ENCODE results near the gene IGSF11.

Gene IGSF11

DNA sequence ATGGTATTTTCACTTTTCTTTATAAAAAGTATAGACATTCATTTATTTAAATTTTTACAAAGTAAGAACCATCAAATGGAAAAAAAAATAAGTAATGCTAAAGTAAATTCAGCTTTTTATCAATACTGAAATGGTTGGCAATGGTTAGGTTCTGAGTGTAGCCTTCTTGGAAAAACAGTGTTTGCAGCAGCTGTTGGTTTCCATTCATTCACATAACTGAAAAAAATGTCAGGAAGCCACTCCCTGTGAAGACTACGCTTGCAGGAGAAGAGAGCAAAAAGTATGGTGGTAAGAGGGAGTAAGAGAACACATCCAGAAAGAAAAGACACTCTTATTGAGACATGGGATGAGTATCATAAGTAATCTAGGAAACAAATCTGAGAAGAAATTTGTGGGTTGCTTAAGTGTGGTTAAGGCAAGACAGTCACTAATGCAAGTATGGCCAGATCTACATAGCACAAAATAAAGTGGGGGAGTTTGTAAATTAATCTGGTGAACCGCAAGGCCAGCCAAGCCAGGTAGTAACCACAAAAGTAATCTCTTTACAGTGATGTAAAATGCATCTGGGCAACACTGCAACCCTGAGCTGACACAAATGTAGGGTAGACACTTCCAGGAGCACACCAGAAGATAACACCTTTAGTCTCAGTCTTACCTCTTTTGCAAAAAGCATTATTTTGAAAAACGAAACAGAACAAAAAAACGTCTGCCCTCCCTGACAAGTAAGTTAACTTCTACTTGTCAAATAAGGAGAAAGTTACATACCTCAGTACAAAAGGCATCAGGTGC lies 133.7 kb downstream of the IGSF11 start:
- TF ChIP-seq ZBTB7A (IDR thresholded peaks at IDR 0.05; ENCODE audit: low read depth) = no peak
- TF ChIP-seq CREB1 (IDR thresholded peaks at IDR 0.05; ENCODE audit: low read depth) = no peak
- TF ChIP-seq FOXM1 (IDR thresholded peaks at IDR 0.05; ENCODE audit: borderline replicate concordance, low read depth) = no peak
- TF ChIP-seq RAD21 (IDR thresholded peaks at IDR 0.05; ENCODE audit: low read depth) = no peak
- no peak for TF ChIP-seq TCF12 (IDR thresholded peaks at IDR 0.05; ENCODE audit: low read depth)
- TF ChIP-seq, protein P1, sequence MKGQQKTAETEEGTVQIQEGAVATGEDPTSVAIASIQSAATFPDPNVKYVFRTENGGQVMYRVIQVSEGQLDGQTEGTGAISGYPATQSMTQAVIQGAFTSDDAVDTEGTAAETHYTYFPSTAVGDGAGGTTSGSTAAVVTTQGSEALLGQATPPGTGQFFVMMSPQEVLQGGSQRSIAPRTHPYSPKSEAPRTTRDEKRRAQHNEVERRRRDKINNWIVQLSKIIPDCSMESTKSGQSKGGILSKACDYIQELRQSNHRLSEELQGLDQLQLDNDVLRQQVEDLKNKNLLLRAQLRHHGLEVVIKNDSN (IDR thresholded peaks at IDR 0.05) = no peak
- no peak for TF ChIP-seq EP300 (IDR thresholded peaks at IDR 0.05; ENCODE audit: borderline replicate concordance)
- TF ChIP-seq, protein P2, sequence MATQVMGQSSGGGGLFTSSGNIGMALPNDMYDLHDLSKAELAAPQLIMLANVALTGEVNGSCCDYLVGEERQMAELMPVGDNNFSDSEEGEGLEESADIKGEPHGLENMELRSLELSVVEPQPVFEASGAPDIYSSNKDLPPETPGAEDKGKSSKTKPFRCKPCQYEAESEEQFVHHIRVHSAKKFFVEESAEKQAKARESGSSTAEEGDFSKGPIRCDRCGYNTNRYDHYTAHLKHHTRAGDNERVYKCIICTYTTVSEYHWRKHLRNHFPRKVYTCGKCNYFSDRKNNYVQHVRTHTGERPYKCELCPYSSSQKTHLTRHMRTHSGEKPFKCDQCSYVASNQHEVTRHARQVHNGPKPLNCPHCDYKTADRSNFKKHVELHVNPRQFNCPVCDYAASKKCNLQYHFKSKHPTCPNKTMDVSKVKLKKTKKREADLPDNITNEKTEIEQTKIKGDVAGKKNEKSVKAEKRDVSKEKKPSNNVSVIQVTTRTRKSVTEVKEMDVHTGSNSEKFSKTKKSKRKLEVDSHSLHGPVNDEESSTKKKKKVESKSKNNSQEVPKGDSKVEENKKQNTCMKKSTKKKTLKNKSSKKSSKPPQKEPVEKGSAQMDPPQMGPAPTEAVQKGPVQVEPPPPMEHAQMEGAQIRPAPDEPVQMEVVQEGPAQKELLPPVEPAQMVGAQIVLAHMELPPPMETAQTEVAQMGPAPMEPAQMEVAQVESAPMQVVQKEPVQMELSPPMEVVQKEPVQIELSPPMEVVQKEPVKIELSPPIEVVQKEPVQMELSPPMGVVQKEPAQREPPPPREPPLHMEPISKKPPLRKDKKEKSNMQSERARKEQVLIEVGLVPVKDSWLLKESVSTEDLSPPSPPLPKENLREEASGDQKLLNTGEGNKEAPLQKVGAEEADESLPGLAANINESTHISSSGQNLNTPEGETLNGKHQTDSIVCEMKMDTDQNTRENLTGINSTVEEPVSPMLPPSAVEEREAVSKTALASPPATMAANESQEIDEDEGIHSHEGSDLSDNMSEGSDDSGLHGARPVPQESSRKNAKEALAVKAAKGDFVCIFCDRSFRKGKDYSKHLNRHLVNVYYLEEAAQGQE (IDR thresholded peaks at IDR 0.05; ENCODE audit: low read depth) = no peak
- TF ChIP-seq TEAD4 (IDR thresholded peaks at IDR 0.05) = no peak

DNA sequence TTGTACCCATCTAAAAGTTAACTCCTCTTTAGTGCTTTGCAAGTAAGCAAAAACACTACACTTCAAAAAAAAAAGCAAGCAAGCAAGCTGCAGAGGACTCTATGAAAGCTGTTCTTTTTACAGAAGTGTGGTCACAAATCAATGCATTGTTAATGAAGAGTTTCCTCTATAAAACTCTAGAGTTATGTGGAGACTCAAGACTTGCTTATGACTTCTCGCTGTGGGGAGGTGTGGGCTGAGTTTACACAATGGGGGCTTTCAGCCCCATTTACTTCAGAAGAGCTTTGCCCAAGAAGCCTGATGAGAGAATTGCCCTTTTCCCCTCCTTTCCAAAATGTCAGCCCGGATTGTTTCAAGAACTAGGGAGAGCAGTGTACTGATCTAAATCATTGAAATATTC lies 144.4 kb downstream of the IGSF11 start:
- TF ChIP-seq, protein P2 (IDR thresholded peaks at IDR 0.05; ENCODE audit: low read depth) = no peak

DNA sequence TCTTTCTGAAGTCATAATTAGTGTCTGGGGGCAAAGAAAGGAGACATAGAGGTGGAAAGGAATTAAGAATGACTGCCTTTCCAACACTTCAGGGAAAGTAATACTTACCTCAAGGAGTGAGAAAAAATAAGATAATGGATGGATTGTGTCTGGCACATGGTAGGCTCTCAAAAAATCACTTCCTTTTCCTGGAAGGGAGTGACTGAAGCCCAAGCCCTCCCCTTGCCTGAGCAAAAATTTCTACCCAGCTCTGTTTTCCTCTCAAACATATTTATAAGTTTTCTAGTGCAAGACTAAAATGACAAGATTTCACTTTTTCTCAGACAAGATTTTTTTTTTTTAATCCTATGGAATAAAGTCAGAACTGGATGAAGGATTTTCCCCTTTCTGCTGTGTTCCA lies 145.0 kb downstream of the IGSF11 start:
- TF ChIP-seq RAD21 (IDR thresholded peaks at IDR 0.05; ENCODE audit: low read depth) (no peak), TCF12 (IDR thresholded peaks at IDR 0.05; ENCODE audit: low read depth) (no peak), TEAD4 (IDR thresholded peaks at IDR 0.05) (no peak), CEBPB (IDR thresholded peaks at IDR 0.05) (no peak)
- TF ChIP-seq, protein P2 (IDR thresholded peaks at IDR 0.05; ENCODE audit: low read depth) = no peak

DNA sequence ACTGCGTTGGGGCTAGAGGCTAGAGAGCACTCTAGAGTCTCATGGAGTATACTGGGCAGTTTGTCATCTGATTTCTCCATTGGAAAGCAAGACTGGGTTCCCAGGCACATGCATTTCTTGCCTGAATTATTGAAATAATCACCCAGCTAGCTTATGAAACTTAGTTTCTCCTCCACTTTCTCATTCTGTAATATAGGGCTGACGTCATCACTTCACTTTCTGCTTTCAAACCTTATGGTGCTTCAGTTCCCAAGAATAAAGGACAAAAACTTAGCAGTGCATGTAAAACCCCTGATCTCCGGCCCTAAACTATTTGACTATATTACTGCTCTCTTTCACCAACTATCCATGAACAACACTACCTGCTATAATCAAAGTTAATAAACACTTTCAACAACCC lies 147.9 kb downstream of the IGSF11 start:
- TF ChIP-seq TAF1 (IDR thresholded peaks at IDR 0.05; ENCODE audit: low read depth) (no peak), FOXM1 (IDR thresholded peaks at IDR 0.05; ENCODE audit: borderline replicate concordance, low read depth) (no peak), CREB1 (IDR thresholded peaks at IDR 0.05; ENCODE audit: low read depth) (no peak)
- TF ChIP-seq, protein P2 (IDR thresholded peaks at IDR 0.05; ENCODE audit: low read depth) = no peak
- TF ChIP-seq, protein P1 (IDR thresholded peaks at IDR 0.05) = no peak

Measured in Ishikawa (cell line).